HG02938 (cell line): Measurements from ENCODE around the gene CHST15.

Experiments used
- ATAC-seq: cut with Tn5 transposase; IDR thresholded peaks from one replicate; pipeline ENCODE4 v1.9.1; 2021; ENCODE audit warnings: mild to moderate bottlenecking, moderate library complexity; ENCODE audit not compliant: unreplicated experiment

CHST15 gene

GRCh38 chr10:124015991-124016390 is 77.4 kb downstream of the CHST15 start:
- no peak for ATAC-seq

- ATAC-seq = no peak
Observed at GRCh38 chr10:124014416-124015154, 78.8 kb downstream of the CHST15 start.

GRCh38 chr10:124013916-124014315 is 79.5 kb downstream of the CHST15 start:
- no peak for ATAC-seq

GRCh38 chr10:124012991-124013390 is 80.4 kb downstream of the CHST15 start:
- no peak for ATAC-seq

GRCh38 chr10:124012583-124012982 is 80.8 kb downstream of the CHST15 start:
- no peak for ATAC-seq

- no peak for ATAC-seq
Observed at GRCh38 chr10:124012066-124012465, 81.3 kb downstream of the CHST15 start.

- ATAC-seq = no peak
Observed at GRCh38 chr10:124011464-124011863, 81.9 kb downstream of the CHST15 start.

- ATAC-seq = no peak
Observed at GRCh38 chr10:124010563-124011131, 82.8 kb downstream of the CHST15 start.

- no peak for ATAC-seq
Observed at GRCh38 chr10:124010024-124010423, 83.4 kb downstream of the CHST15 start.

GRCh38 chr10:124009231-124010015 is 84.0 kb downstream of the CHST15 start:
- no peak for ATAC-seq

GRCh38 chr10:124008681-124009080 is 84.7 kb downstream of the CHST15 start:
- no peak for ATAC-seq

- ATAC-seq = no peak
Observed at GRCh38 chr10:124008187-124008586, 85.2 kb downstream of the CHST15 start.

- ATAC-seq = no peak
Observed at GRCh38 chr10:124007773-124008145, 85.6 kb downstream of the CHST15 start.

- no peak for ATAC-seq
Observed at GRCh38 chr10:124007102-124007772, 86.2 kb downstream of the CHST15 start.

- ATAC-seq = no peak
Observed at GRCh38 chr10:124006526-124006925, 86.9 kb downstream of the CHST15 start.

- no peak for ATAC-seq
Observed at GRCh38 chr10:124005991-124006392, 87.4 kb downstream of the CHST15 start.

GRCh38 chr10:124005091-124005490 is 88.3 kb downstream of the CHST15 start:
- no peak for ATAC-seq

- no peak for ATAC-seq
Observed at GRCh38 chr10:124004663-124005004, 88.8 kb downstream of the CHST15 start.

- ATAC-seq = no peak
Observed at GRCh38 chr10:124003871-124004662, 89.3 kb downstream of the CHST15 start.

GRCh38 chr10:124003481-124003870 is 89.9 kb downstream of the CHST15 start:
- no peak for ATAC-seq

- ATAC-seq = no peak
Observed at GRCh38 chr10:124003070-124003419, 90.4 kb downstream of the CHST15 start.
